ENCODE data around the gene RIOX2.
A peak's percentile ranks its signal among the peaks of the same experiment; 100 is the strongest.
"Not testable (repeated sequence)": the region's sequence is repeated elsewhere in the genome, so short reads cannot be mapped to it uniquely, and the experiment has no call there.

RIOX2 gene

GRCh38 chr3:97971679-97972567 is at the start of gene RIOX2:
RIOX2 (minus strand) TSS chr3:97972431; CDS start chr3:97967593, 4,838 bp downstream.
- peak; percentile 30 for DNase-seq

- DNase-seq, result no peak
These were observed 48.2 kb upstream of the RIOX2 start for GRCh38 chr3:98020412-98020811.

GRCh38 chr3:98018301-98018700 is 46.1 kb upstream of the RIOX2 start:
- DNase-seq, result no peak

DNA sequence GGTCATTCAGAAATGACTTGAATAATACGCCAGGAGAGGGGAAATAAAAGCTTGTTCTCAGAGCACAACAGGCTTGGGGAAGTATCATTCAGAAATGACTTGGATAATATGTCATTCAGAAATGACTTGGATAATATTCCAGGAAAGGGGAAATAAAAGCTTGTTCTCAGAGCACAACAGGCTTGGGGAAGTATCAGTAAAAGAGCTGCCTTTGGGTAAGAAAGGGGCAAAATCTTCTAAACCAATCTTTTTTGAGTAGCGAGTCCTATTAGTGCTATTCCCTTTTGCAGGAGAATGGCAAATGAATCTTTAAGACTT is 42.0 kb upstream of the RIOX2 start:
- no peak for DNase-seq

DNA sequence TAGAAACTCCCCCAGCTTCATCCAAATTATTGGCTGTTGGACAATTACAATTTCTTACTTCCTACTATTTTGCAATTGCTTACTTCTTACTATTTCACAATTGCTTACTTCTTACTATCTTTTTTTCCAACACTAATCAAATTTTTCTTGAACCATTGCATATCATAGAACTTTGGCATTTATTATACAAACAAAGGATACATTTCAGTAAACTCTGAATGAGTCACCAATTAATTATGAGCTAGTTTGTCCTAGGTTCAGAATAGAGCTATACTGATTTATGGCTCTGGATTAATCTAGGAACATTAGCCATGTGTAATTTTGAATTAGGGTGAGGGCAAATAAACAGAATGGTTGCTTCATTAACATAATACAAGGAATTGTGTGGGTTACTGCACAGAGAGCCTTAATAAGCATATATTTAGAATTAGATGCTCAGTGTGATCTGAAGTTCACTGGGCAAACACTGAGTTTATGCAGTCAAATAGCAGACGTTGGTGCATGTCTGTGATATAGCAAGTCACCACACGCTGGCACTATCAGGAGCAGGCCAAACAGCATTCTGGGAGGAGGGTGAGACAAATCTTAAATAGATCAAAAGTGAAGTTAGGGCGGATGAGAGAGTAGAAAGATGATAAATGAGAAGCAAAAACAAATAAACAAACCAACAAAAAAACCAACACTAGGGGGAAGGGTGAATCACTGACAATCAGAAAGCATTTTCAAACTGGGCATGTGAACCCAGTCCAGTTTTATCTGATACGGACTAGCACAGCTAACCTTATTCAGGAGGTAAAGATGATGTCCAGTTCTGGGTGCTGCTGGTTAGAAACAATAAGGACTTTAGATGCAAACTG is 41.4 kb upstream of the RIOX2 start:
- DNase-seq, result no peak

GRCh38 chr3:98012979-98013378 is 40.7 kb upstream of the RIOX2 start:
- DNase-seq, result no peak

- not testable (repeated sequence) for DNase-seq
These were observed 38.7 kb upstream of the RIOX2 start for GRCh38 chr3:98010883-98011449.

DNA sequence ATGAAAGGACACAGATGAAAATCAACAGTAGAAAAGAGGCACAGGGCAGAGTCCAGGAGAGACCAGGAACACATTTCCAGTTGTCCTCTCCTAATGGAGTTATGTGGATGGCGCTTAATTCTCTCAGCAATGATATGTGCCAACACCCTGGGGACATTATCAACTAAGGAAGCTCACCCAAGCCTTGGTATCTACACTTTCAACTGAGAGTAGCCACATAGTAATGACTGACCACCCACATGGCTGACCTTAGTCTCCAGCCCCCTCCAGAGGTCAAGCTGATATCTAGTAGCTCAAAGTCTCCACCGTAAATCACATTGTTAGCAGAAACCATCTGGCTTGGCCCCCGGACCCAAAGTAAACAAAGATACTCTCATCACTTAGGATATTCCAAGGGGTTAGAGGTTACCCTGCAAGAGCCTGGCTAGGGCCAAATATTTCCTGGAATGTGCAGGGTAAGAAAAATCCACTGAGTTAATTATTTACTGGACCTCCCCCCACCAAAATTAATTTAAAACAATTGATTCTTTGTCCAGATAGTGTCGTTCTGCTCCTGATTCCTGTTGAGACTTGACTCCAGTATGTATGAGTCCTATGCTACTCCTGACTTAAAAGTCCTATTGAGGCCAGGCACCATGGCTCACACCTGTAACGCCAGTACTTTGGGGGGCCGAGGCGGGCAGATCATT is 38.1 kb upstream of the RIOX2 start:
- DNase-seq, result no peak

GRCh38 chr3:98008855-98009254 is 36.6 kb upstream of the RIOX2 start:
- DNase-seq, result no peak

DNA sequence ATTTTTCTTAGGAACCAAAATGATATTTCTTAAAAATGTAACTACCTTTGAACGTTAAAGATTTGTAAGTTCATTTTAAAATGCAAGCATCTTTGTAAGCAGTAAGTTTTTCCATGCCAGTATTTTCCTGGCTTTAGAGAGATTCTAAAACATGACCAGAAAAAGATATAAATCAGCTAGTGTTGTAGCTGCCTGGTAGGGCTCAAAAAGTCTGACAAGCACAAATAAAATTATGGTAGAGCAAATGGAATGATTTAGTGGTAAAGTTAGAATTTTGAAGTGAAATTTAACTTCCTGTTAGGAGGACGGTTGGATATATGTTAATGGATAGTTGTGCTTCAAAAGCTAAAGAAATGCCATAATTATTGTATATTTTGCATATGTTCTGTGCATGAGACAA is 33.2 kb upstream of the RIOX2 start:
- DNase-seq, result no peak

DNA sequence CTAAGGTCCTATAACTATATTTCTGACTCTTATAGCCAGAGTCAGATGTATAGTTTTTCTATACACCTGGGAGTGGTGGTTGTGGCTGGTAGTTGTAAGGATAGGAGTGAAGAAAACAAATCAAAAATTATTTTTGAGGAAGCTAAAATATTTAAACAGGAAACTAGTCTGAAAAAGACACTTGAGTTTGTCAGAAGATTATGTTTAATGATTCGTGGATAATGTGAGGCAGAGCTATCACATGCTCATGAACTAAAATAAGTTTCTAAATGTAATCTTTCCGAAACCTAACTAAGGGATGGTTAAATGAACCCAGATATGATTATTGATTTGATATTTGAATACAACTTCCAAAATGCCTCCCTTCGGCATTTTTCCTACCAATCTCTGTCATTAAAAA is 32.5 kb upstream of the RIOX2 start:
- DNase-seq, result no peak

DNA sequence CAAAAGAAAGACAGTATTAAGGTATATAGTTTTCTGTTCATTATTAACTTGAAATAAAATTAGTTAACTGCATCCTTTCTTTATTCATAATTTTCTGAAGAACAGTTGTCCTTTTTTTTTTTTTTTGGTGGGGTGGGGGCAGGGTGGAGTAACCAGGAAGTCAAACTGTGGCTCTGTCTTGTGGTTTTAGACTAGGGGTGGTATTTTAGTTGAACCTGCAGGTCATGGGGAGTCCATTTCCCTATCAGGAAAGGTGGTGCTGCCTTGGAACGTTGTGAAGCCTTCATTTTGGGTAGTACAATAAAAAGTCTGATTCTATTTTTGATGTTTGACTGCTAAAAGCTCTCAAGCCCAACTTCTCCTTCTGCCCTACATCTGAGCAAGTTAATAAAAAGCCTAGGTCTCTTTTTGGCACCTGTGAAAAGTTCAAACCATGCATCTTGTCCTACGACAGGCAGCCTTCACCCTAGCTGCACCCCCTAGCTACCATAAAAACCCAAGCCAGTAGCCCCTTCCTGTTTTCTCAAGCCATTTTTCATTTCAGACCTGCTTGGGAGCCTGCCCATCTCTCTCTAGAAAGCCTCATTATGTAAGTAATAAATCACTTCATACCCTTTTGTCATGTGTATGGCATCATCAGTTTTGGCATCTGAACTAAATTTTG is 31.2 kb upstream of the RIOX2 start:
- no peak for DNase-seq

- DNase-seq, result no peak
These were observed 30.5 kb upstream of the RIOX2 start for GRCh38 chr3:98002717-98003116.

- no peak for DNase-seq
These were observed 27.8 kb upstream of the RIOX2 start for GRCh38 chr3:97999994-98000393.

GRCh38 chr3:97999103-97999502 is 26.9 kb upstream of the RIOX2 start:
- DNase-seq, result no peak

GRCh38 chr3:97996988-97997387 is 24.8 kb upstream of the RIOX2 start:
- no peak for DNase-seq

DNA sequence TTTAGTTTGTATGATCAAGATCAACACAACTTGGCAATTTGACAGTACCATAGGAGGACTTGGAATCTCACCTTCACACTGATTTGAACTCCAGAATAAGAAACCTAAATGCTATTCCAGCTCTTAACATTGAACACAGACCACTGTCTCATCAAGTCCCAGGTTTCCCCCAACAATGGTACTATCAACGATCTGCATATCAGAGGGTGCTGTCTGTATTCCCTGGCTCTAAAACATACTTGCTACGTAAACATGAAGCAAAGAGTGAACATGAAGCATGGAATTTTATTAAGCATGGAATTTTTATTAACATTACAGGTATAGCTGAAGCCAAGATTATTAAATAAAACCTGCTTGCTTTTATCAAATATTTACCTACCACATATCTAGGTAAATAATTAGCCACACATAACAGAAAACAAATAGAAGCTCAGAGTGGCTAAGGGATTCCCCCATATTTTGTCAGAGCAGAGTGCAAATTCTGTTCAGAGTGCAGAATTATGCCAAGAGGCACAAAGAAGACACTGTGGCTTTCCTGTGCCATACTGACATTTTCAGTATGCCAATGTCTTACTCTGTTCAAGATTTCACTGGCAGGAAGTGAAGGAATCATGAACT is 22.2 kb upstream of the RIOX2 start:
- no peak for DNase-seq

DNA sequence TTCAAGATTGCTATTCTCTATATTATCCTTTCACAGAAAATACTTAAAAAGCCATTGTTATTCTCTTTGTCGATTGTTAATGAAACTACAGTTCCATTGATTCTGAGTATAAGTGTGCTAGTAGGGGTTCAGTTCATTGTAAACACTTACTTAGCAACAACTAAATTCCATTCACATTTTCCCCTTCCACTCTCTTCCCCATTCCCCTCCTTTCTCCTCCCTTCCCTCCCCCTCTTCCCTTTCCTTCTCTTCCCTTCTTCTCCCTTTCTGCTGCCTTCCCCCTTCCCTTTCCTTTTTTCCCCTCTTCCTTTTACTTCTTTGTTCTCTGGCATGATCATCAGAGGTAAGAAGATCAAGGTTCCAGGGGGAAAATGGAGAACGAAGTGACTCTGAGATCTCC is 21.3 kb upstream of the RIOX2 start:
- DNase-seq, result no peak

- DNase-seq, result no peak
These were observed 20.4 kb upstream of the RIOX2 start for GRCh38 chr3:97992547-97993173.

DNA sequence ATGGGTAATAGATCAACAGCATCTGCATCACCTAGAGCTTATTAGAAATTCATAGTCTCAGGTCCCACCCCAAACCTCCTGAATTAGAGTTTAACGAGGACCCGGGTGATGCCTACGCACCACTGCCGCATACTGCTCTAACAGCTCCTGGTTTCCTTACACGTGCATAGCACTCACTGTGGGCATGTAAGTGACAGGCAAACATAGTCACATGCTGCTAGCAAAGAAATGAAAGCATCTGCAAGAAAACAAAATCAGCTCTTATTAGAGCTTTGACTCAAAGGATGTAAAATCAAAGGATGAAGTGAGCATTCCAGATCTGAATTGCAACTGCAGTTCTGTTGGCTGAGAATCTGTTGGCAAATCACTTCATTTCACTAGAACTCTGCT is 19.1 kb upstream of the RIOX2 start:
- DNase-seq, result no peak

GRCh38 chr3:97990624-97991292 is 18.5 kb upstream of the RIOX2 start:
- no peak for DNase-seq
